Measurements from ENCODE around the gene JAG2.

JAG2 gene

GRCh38 chr14:105102361-105102870 is 66.2 kb downstream of the JAG2 start:
- DNase-seq (ENCODE audit: low read depth) = no peak
- no peak overlapping the region for H3K4me3 ChIP-seq (ENCODE audit: low read length)
- TF ChIP-seq CTCF (conservative IDR thresholded peaks at IDR 0.05; ENCODE audit: low read length) = no peak

- H3K4me3 ChIP-seq (ENCODE audit: low read length) = no peak overlapping the region
- no peak for DNase-seq (ENCODE audit: low read depth)
- TF ChIP-seq CTCF (conservative IDR thresholded peaks at IDR 0.05; ENCODE audit: low read length) = no peak
Observed at GRCh38 chr14:105100910-105101309, 67.7 kb downstream of the JAG2 start.

- TF ChIP-seq CTCF (conservative IDR thresholded peaks at IDR 0.05; ENCODE audit: low read length) = no peak
- no peak overlapping the region for H3K4me3 ChIP-seq (ENCODE audit: low read length)
- DNase-seq (ENCODE audit: low read depth) = no peak
Observed at GRCh38 chr14:105099778-105100177, 68.8 kb downstream of the JAG2 start.

GRCh38 chr14:105098316-105098715 is 70.3 kb downstream of the JAG2 start:
- H3K4me3 ChIP-seq (ENCODE audit: low read length) = no peak overlapping the region
- no peak for TF ChIP-seq CTCF (conservative IDR thresholded peaks at IDR 0.05; ENCODE audit: low read length)
- no peak for DNase-seq (ENCODE audit: low read depth)

- TF ChIP-seq CTCF (conservative IDR thresholded peaks at IDR 0.05; ENCODE audit: low read length) = no peak
- H3K4me3 ChIP-seq (ENCODE audit: low read length) = no peak overlapping the region
- DNase-seq (ENCODE audit: low read depth) = no peak
Observed at GRCh38 chr14:105097794-105098127, 70.8 kb downstream of the JAG2 start.

GRCh38 chr14:105096206-105096875 is 72.2 kb downstream of the JAG2 start:
- DNase-seq (ENCODE audit: low read depth) = no peak
- H3K4me3 ChIP-seq (ENCODE audit: low read length) = no peak overlapping the region
- TF ChIP-seq CTCF (conservative IDR thresholded peaks at IDR 0.05; ENCODE audit: low read length) = no peak

GRCh38 chr14:105095236-105095805 is 73.3 kb downstream of the JAG2 start:
- DNase-seq (ENCODE audit: low read depth) = no peak
- TF ChIP-seq CTCF (conservative IDR thresholded peaks at IDR 0.05; ENCODE audit: low read length) = no peak
- H3K4me3 ChIP-seq (ENCODE audit: low read length) = no peak overlapping the region

All from AG10803 (cell line).